OCI-LY7 (cell line): Measurements from ENCODE around the gene CMSS1. TPM values are rescaled to one million over a fixed set of nuclear protein-coding genes. Genes with fewer than 3 reads are reported as not detected.

Experiments
- BruUV-seq: library from RNA; stranded (reverse); fragments of 400-500 nt; replicated peaks from 2 replicates; lab custom pipeline; 2021; lab: Mats Ljungman, UMichigan
- CTCF ChIA-PET: fragments of 300-600 bp; sonication (Branson Sonifier 250); formaldehyde crosslinking; loops from one replicate; lab custom pipeline; 2022; ENCODE audit warnings: antibody characterized with exemption; ENCODE audit not compliant: unreplicated experiment; lab: Charles Lee
- POLR2A ChIA-PET: fragments of 300-600 bp; sonication (Branson Sonifier 250); formaldehyde crosslinking; loops from one replicate; lab custom pipeline; 2022; ENCODE audit warnings: antibody characterized with exemption; lab: Charles Lee
- DNase-seq: peaks from one replicate; pipeline ENCODE4 v3.0.0-alpha.2; 2015; ENCODE audit warnings: low spot score
- H2AFZ ChIP-seq: fragments of 200-600 bp; sonication (generic), shearing (Covaris generic); 2 replicates; pipeline ENCODE4 v1.6.1; 2014; ENCODE audit warnings: mild to moderate bottlenecking, antibody characterized with exemption, low read length, moderate library complexity
- H3K27ac ChIP-seq: fragments of 200-600 bp; sonication (generic); 2 replicates; pipeline ENCODE4 v1.5.1; 2014; ENCODE audit warnings: mixed run types, low read depth, mild to moderate bottlenecking, moderate library complexity, low read length, inconsistent platforms; ENCODE audit not compliant: poor library complexity, severe bottlenecking
- H3K36me3 ChIP-seq: fragments of 200-600 bp; sonication (generic); 2 replicates; pipeline ENCODE4 v1.6.1; 2014; ENCODE audit warnings: mild to moderate bottlenecking, antibody characterized with exemption, low read length, moderate library complexity, mixed read lengths; ENCODE audit not compliant: insufficient read depth
- H3K4me1 ChIP-seq: fragments of 200-600 bp; sonication (generic); 2 replicates; pipeline ENCODE4 v1.5.1; 2014; ENCODE audit warnings: mild to moderate bottlenecking, low read length; ENCODE audit not compliant: insufficient read depth, poor library complexity, severe bottlenecking
- H3K4me2 ChIP-seq: fragments of 200-600 bp; sonication (generic); 2 replicates; pipeline ENCODE4 v1.6.1; 2014; ENCODE audit warnings: mild to moderate bottlenecking, low read length
- H3K4me3 ChIP-seq: fragments of 200-600 bp; sonication (generic); 2 replicates; pipeline ENCODE4 v1.5.1; 2014; ENCODE audit warnings: mild to moderate bottlenecking, low read depth, low read length; ENCODE audit not compliant: poor library complexity, severe bottlenecking
- H3K79me2 ChIP-seq: fragments of 200-600 bp; sonication (generic); 2 replicates; pipeline ENCODE4 v1.6.1; 2016; ENCODE audit warnings: low read depth, mild to moderate bottlenecking, low read length, moderate library complexity, mixed read lengths; ENCODE audit not compliant: insufficient read depth
- H3K9me2 ChIP-seq: fragments of 200-600 bp; sonication (generic); 2 replicates; pipeline ENCODE4 v1.6.1; 2016; ENCODE audit warnings: mild to moderate bottlenecking, low read length, mixed read lengths; ENCODE audit not compliant: insufficient read depth
- H3K9me3 ChIP-seq: fragments of 200-600 bp; sonication (generic); 2 replicates; pipeline ENCODE4 v1.6.1; 2014; ENCODE audit warnings: mild to moderate bottlenecking, mixed run types, low read length, mixed read lengths
- H4K20me1 ChIP-seq: fragments of 200-600 bp; sonication (generic); 2 replicates; pipeline ENCODE4 v1.6.1; 2014; ENCODE audit warnings: mild to moderate bottlenecking, antibody characterized with exemption, low read length, moderate library complexity, mixed read lengths; ENCODE audit not compliant: insufficient read depth
- EZH2phosphoT487 ChIP-seq: fragments of 200-600 bp; sonication (generic); IDR thresholded peaks from 2 replicates; pipeline ENCODE4 v1.6.1; 2018; ENCODE audit warnings: low read depth, borderline replicate concordance, mild to moderate bottlenecking, mixed run types, antibody characterized with exemption, low read length, moderate library complexity, mixed read lengths
- intact Hi-C: fragments of 100-400 bp; cut with micrococcal nuclease; formaldehyde crosslinking; loops from one replicate; pipeline ENCODE4 v1.10.0; 2022; ENCODE audit not compliant: unreplicated experiment
- total RNA-seq, 2 experiments: library from RNA; depleted of rRNA in 1 of 2; stranded (reverse); fragments of >200 nt in 1 of 2; shearing (Covaris generic) in 1 of 2; gene quantifications; 2 replicates each; pipeline ENCODE4 v1.2.3, GENCODE V29; 2014 to 2022
- TF ChIP-seq, protein P1 (sequence below): fragments of 200-600 bp; sonication (generic); conservative IDR thresholded peaks from 2 replicates; pipeline ENCODE4 v1.5.1; 2014; ENCODE audit warnings: mild to moderate bottlenecking, antibody characterized with exemption, low read length, moderate library complexity, mixed read lengths

Gene CMSS1
- total RNA-seq, 2 experiments from 2014 or later, result 25.7 to 46.6 TPM

DNA sequence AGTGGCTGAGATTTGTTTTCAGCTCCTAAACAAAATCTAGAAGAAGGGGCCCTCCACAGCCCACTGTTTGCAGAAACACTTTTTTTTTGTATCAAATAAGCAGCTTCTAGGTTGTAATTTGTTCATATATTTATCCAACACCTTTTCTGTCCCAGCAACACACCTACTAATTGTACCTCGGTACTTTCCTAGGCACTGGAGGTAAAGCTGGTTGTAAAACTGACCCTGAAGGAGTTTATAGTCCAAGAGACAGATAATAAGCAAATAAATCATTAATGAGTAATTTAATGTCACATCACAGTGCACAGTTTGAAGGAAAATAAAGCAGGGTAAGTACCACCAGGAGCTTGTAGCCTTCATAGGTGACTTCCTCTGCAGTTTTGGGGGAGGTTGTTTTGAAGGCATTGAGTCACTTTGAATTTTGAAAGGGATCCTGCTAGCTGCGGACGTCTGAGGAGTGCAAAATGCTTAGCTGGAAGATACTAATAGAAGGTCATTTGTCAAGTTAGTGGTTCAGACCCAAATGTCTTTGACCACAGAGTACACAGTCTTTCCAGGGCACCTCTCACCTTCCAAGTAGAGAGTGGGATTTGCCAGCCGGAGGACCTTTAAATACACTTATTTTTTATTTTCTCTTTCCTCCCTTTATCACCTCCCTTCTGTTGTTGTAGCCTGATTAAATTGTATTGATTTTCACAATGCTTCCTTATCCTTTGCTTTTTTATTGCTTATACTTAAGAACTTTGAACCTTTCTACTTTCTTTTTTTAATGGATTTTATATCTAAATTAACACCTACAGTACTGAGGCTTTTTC, 53.8 kb downstream of the CMSS1 start:
- POLR2A ChIA-PET, result interaction anchor here (0.5 to 1.3 kb wide), 2 partner anchors 11 to 27 kb away, joined by 3 to 4 read pairs; no protein-coding TSS in a partner anchor
- H3K9me2 ChIP-seq, result no peaks in the 10 kb centered on the region
- H3K27ac ChIP-seq, result no peak overlapping the region
- H2AFZ ChIP-seq, result no peak overlapping the region
- H3K4me2 ChIP-seq, result no peak overlapping the region
- H3K79me2 ChIP-seq, result no peaks in the 10 kb centered on the region
- H3K4me1 ChIP-seq, result no peaks in the 10 kb centered on the region
- H3K36me3 ChIP-seq, result no peaks in the 10 kb centered on the region
- H3K4me3 ChIP-seq, result no peak overlapping the region
- CTCF ChIA-PET, result no interaction called here
- DNase-seq, result no peak
- intact Hi-C loops, result no loop called here
- TF ChIP-seq EZH2phosphoT487, result no peak
- BruUV-seq, result no TSS peak
- H4K20me1 ChIP-seq, result peaks cover 23% of the 10 kb centered on the region
- H3K9me3 ChIP-seq, result no peaks in the 10 kb centered on the region

DNA sequence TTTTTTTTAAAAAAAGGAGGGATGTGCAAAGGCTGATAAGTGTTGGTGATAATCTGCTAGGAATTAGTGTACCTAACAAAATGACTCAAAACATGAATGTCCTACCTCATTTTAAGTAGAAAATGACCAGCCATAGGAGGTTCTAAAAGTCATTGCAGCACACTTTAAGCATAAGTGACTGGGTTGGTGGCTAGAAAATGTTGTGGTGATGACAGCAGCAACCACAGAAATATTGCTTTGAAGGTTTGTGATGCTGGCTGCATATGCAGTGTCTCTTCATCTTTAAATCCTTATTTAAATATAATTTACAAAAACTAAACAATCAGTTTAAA, 55.2 kb downstream of the CMSS1 start:
- Histone ChIP-seq H3K4me2 (no peak overlapping the region), H3K79me2 (no peaks in the 10 kb centered on the region), H3K9me3 (no peaks in the 10 kb centered on the region), H3K36me3 (no peaks in the 10 kb centered on the region), H3K4me3 (no peak overlapping the region), H3K27ac (no peak overlapping the region), H4K20me1 (peaks cover 23% of the 10 kb centered on the region), H2AFZ (no peak overlapping the region), H3K9me2 (no peaks in the 10 kb centered on the region), H3K4me1 (no peaks in the 10 kb centered on the region)
- DNase-seq, result no peak
- ChIA-PET CTCF (no interaction called here), POLR2A (interaction anchor here (0.6 to 1.1 kb wide), 2 partner anchors 11 to 216 kb away, joined by 3 to 4 read pairs; no protein-coding TSS in a partner anchor)
- no peak for TF ChIP-seq EZH2phosphoT487
- TF ChIP-seq, protein P1, sequence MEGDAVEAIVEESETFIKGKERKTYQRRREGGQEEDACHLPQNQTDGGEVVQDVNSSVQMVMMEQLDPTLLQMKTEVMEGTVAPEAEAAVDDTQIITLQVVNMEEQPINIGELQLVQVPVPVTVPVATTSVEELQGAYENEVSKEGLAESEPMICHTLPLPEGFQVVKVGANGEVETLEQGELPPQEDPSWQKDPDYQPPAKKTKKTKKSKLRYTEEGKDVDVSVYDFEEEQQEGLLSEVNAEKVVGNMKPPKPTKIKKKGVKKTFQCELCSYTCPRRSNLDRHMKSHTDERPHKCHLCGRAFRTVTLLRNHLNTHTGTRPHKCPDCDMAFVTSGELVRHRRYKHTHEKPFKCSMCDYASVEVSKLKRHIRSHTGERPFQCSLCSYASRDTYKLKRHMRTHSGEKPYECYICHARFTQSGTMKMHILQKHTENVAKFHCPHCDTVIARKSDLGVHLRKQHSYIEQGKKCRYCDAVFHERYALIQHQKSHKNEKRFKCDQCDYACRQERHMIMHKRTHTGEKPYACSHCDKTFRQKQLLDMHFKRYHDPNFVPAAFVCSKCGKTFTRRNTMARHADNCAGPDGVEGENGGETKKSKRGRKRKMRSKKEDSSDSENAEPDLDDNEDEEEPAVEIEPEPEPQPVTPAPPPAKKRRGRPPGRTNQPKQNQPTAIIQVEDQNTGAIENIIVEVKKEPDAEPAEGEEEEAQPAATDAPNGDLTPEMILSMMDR, result no peak
- intact Hi-C loops, result no loop called here
- no TSS peak for BruUV-seq

DNA sequence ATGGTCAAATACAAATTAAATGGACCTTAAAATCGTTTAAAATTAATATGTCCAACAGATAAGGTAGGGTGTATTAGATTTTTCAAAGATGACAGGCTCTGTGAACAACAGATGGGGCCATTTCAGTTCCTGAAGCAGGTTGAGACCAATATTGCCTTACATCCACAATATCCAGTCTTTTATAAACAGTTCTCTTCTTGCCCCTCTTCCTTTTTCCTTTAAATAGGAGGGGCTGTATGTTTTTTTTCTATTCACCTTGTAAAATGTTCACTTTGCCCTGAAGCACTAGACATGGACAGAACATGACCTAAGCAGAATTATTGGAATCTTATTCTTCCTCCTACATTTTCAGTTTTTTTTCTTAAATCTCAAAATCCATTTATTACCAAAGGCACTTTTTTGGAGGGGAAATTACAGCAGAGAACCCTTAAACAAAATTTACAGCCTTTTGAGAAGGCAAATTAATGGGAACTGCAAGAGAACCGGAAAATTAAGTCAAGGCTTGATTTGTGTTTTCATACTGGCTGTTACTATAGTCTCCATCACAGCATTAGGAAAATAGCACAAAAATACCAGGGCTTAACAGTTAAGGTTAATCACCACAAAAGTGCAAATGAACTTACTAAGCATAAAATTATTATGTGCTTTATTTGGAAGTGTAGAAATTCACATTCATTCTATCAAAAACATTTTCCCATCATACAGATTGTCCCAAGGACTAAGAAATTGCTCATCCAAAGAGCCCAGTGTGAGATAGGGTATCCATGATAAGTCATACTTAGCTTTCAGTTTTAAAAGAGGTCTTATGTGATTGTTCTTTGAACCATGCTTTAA, 55.8 kb downstream of the CMSS1 start:
- ChIA-PET CTCF (no interaction called here), POLR2A (interaction anchor here (0.6 to 1.1 kb wide), 2 partner anchors 11 to 215 kb away, joined by 3 to 4 read pairs; no protein-coding TSS in a partner anchor)
- DNase-seq, result no peak
- H4K20me1 ChIP-seq, result peaks cover 22% of the 10 kb centered on the region
- no peaks in the 10 kb centered on the region for H3K79me2 ChIP-seq
- no peak overlapping the region for H3K4me2 ChIP-seq
- TF ChIP-seq EZH2phosphoT487, result no peak
- TF ChIP-seq, protein P1, result no peak
- BruUV-seq, result no TSS peak
- no peaks in the 10 kb centered on the region for H3K4me1 ChIP-seq
- H3K4me3 ChIP-seq, result no peak overlapping the region
- no peaks in the 10 kb centered on the region for H3K9me3 ChIP-seq
- no peak overlapping the region for H3K27ac ChIP-seq
- H3K9me2 ChIP-seq, result no peaks in the 10 kb centered on the region
- no peaks in the 10 kb centered on the region for H3K36me3 ChIP-seq
- H2AFZ ChIP-seq, result no peak overlapping the region
- intact Hi-C loops, result no loop called here
